HG03097 (cell line): ENCODE results near the gene HSDL1.

Experiments used
- ATAC-seq: cut with Tn5 transposase; IDR thresholded peaks from one replicate; pipeline ENCODE4 v1.9.1; 2021; ENCODE audit not compliant: unreplicated experiment, low FRiP score

Gene HSDL1

DNA sequence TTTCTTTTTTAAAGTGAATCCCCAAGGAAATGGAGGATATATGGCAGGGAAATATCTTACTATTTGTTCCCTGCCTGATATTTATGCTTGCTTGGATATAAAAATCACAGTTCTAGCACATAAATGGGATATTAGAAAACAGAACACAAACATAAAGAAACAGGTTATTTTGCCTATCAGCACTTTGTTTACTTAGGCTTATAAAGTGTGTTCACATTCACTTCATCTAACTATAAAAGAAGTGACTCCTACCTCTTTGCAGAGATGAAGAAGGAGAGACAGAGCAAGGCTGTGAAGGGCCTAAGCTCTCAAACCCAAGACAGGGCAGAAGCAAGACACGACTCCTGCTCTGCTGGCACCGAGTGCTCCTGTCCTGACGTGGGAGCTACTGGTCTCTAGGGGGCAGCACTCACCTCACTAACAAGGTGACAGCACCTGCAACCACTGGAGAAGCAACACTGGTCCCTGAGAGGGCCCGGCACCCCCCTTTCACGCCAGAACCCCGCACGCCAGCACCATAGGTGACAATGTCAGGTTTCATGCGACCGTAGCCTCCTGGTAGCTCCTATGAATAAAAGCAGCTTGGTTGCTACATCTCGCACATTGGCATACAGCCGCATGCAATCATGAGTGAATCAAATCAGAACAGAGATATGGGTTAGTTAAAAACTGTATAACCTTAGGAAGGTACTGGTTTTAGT, 60.3 kb downstream of the HSDL1 start:
- ATAC-seq, result no peak

DNA sequence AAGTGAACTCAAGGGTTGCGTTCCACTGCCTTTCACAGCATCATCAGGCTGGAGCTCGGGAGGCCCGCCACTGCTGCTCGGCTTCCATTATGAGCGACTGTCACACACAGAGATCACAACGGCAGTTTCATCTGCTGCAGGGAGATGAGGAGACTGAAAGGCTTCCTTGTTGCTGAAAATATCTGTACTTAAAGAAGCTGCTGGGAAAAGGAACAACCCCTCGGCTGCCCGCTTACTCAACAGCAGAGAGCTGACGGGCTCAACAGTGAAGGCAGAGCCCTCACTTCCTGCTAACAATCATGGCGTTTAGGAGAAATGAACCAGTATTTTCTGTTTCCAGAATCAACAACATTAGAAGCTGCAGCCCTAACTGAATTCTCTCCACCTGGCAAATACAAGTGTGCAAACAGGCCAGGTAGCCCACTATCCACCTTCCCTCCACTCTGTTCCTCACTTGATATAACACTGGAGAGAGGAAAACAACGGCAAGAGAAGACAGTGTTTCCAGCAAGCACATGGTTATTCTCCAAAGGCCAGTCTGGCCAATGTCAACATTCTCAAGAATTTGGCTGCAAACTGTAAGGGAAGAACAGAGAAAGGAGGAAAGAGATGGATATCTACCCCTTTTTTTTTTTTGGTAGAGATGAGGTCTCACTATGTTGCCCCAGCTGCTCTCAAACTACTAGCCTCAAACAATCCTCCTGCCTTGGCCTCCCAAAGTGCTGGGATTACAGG, 62.0 kb downstream of the HSDL1 start:
- no peak for ATAC-seq

DNA sequence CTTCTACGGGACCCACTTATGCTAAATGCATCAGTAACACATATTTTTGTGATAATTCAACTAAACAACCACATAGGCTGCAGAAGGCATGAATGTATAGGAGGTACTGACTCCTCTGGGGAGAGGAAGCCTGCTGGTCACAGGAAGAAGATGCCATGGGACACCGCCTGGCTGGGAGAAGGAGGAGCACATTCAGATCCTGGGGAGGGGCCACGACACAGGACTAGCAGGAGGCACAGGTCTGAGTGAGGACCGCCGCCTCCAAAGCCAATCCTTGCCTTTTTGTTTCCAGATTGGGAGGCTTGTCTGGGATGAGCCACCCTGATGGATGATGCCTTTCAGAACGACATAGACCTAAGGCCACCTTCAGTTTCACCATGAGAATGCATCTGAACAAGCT, 62.9 kb downstream of the HSDL1 start:
- ATAC-seq, result no peak

DNA sequence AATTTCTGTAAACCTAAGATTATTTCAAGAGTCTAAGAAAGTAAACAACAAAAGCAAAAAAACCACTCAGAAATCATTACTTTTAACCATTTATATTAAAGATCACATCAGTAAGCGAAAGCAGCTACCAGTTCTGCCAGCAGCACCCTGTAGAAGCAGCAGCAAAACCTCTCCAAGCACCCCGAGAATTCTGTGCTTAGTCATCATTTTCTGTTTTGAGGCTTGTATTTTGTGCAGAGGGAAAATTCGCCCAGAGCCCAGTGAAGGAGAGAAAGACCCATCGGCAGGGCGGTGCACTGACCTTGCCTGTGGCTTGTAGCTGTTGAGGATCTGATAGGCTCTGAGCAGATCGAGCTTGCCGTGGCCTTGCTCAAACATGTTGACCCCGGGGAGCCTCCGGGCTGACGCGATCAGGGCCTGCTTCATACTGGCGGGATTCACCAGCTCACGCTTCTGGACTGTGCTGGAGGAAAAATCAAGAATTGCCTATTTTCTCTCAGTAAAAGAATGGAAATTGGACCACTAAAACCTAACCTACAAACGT, 63.5 kb downstream of the HSDL1 start:
- ATAC-seq, result no peak

DNA sequence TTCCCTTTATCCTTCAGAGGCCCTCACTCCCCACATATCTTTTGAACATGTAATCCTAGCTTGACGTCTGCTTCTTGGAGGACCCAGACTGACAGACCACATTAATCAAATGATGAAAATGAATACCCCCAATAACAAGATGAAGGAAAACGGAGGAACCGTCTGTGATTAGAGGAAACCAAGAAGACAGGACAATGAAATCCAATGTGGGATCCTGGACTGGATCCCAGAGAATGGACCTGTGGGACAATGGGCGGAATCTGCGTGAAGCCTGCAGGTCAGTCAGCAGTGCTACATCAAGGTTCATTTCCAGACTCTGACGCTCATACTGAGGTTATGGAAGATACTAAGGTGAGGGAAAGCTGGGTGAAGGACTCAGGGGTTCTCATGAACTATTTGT, 64.2 kb downstream of the HSDL1 start:
- ATAC-seq, result no peak

DNA sequence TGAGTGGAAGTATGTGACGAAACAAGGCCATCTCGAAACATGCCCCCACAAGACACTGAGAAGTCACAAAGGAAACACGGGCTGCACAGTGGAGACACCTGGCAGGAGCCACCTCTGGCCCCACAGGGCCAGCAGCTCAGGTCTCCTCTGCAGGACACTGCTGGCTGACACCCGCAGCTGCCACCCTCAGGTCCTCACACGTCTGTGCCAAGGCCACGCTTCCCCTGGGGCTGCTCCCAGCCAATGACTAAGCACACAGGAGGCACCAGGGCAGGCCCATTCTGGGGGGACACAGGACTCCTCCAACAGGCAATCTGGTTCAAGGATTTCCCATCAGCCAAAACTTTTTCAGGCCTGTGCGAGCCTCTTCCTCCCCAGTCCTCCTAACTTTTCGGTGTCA, 64.6 kb downstream of the HSDL1 start:
- ATAC-seq, result no peak

DNA sequence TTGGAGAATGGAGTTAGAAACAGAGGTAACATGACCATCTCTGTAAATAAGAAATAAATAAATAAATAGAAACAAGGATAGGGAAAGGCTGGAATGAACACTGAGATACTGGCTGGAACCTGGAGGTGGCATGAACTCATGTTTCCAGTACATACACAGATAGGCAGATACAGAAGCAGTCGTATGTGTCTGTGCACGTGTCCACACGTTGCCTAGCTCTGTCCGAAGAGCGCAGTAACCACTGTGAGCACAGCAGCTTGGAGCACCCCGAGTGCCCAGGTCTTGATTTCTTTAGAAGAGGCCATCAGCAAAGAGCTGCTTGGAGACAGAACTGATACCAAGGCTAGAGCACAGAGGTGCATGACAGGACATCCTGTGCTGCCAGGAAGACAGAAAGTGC, 65.3 kb downstream of the HSDL1 start:
- ATAC-seq, result no peak

DNA sequence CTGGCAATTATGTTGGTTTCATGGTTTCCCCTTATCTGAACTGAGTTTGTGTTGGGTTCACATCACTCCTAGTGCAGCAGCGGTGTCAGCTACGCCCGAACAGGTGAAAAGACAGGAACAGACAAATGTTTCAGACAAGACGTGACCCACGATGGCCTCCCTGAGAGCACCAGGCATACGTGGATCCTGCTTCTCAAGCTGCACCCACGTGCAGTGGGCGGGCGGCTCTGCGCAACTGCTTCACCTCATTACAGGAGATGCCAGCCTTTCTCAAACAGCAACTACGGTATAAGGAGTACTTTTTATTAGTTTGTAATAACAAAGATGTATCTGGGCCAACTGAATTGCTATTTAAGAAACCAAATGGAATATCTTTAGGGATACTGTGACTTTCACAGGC, 69.6 kb downstream of the HSDL1 start:
- no peak for ATAC-seq

DNA sequence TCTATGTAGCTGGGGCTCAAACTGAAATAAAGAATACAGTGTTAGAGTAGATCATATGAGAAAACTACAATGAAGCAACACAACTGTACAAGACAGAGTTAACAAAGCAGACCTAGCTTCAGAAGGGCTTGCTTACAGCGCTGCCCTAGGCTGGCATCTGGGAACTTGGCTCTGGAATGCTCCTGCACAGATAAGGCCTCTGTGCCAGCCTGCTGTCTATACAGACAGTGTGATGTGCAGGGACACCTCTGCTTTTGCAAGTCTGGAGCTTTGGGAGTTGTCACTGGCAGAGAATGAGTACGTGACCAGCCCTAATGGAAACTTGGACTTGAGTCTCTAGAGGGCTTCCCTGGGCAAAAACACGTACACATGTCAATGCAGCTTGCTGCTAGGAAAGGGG, 70.3 kb downstream of the HSDL1 start:
- no peak for ATAC-seq
